Cardiac muscle cell (in vitro differentiated cells and primary cell): ENCODE measurements around the gene RMND1. TPM values are rescaled to one million over a fixed set of nuclear protein-coding genes. Genes with fewer than 3 reads are reported as not detected.
A peak's percentile ranks its signal among the peaks of the same experiment; 100 is the strongest.

Experiments used
- DNase-seq, 2 donors: peaks; one replicate each; pipeline versions ENCODE4 v3.0.0 to v3.0.0-alpha.2; 2010 to 2017; ENCODE audit warnings: low read depth in 1 of 2, low spot score in 1 of 2
- H3K27ac ChIP-seq: fragments of 200-600 bp; sonication (generic); 2 replicates; pipeline ENCODE4 v1.5.1; 2016
- H3K27me3 ChIP-seq: fragments of 200-600 bp; sonication (generic); 2 replicates; pipeline ENCODE4 v1.6.0; 2016; ENCODE audit warnings: control low read depth
- H3K36me3 ChIP-seq: fragments of 200-600 bp; sonication (generic); 2 replicates; pipeline ENCODE4 v1.5.1; 2016; ENCODE audit warnings: control low read depth
- H3K4me1 ChIP-seq: fragments of 200-600 bp; sonication (generic); 2 replicates; pipeline ENCODE4 v1.8.1; 2017; ENCODE audit warnings: low read depth, mild to moderate bottlenecking, mixed run types
- H3K4me3 ChIP-seq: fragments of 200-600 bp; sonication (generic); 2 replicates; pipeline ENCODE4 v1.5.1; 2016; ENCODE audit warnings: mild to moderate bottlenecking
- H3K9me3 ChIP-seq: fragments of 200-600 bp; sonication (generic); 2 replicates; pipeline ENCODE4 v1.5.1; 2017; ENCODE audit warnings: low read depth, mild to moderate bottlenecking, control low read depth
- CTCF ChIP-seq: IDR thresholded peaks from 2 replicates; pipeline ENCODE4 v1.5.1; 2012; ENCODE audit warnings: low read depth, mild to moderate bottlenecking, low read length
- polyA plus RNA-seq: library from polyadenylated mRNA; unstranded; fragments of >200 nt; fragmentation: Nextera tagmentation; extraction: Ambion mirVana; gene quantifications from 2 replicates; pipeline ENCODE4 v1.2.1, GENCODE V29; 2016
- total RNA-seq: library from RNA; depleted of rRNA; stranded (reverse); fragments of >200 nt; gene quantifications from 2 replicates; pipeline ENCODE4 v1.2.3, GENCODE V29; 2016

RMND1 gene
- total and polyA plus RNA-seq, 2 experiments from 2014 or later: 17.2 to 19.3 TPM

DNA sequence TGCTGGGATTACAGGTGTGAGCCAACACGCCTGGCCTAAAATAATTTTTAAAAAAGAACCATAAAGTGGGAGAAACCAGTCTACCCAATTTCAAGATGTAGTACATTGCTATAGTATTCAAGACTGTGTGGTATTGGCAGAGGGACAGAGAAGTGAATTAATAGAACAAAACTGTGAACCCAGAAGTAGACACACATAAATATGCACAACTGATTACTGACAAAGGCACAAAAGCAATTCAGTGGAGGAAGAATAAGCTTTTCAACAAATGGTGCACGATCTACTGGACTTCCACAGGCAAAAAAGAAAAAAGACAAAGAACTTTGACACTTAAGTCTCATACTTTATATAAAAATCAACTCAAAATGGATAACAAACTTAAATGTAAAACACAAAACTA is 76.1 kb downstream of the RMND1 start:
- peaks cover 5% of the 10 kb centered on the region for H3K36me3 ChIP-seq
- no peak overlapping the region for H3K27ac ChIP-seq
- no peak for DNase-seq
- no peaks in the 10 kb centered on the region for H3K27me3 ChIP-seq
- no peaks in the 10 kb centered on the region for H3K9me3 ChIP-seq
- H3K4me1 ChIP-seq: peaks cover 5% of the 10 kb centered on the region
- TF ChIP-seq CTCF: no peak
- H3K4me3 ChIP-seq: no peak overlapping the region

- peak in 1 of 2 donors; percentile 27 for DNase-seq
- Histone ChIP-seq H3K4me3 (no peak overlapping the region), H3K36me3 (peaks cover 5% of the 10 kb centered on the region), H3K9me3 (no peaks in the 10 kb centered on the region), H3K27me3 (no peaks in the 10 kb centered on the region), H3K4me1 (no peaks in the 10 kb centered on the region), H3K27ac (no peak overlapping the region)
- no peak for TF ChIP-seq CTCF
Measured at GRCh38 chr6:151374036-151374683, 77.8 kb downstream of the RMND1 start.

- no peak for TF ChIP-seq CTCF
- Histone ChIP-seq H3K36me3 (peaks cover 5% of the 10 kb centered on the region), H3K4me1 (no peaks in the 10 kb centered on the region), H3K9me3 (no peaks in the 10 kb centered on the region), H3K4me3 (no peak overlapping the region), H3K27ac (no peak overlapping the region), H3K27me3 (no peaks in the 10 kb centered on the region)
- peak in 1 of 2 donors; percentile 23 for DNase-seq
Measured at GRCh38 chr6:151372164-151372563, 79.8 kb downstream of the RMND1 start.

- no peaks in the 10 kb centered on the region for H3K4me1 ChIP-seq
- H3K9me3 ChIP-seq: no peaks in the 10 kb centered on the region
- peak; percentile 21 to 33 for DNase-seq
- TF ChIP-seq CTCF: peak; percentile 37
- no peak overlapping the region for H3K4me3 ChIP-seq
- peaks cover 13% of the 10 kb centered on the region for H3K36me3 ChIP-seq
- H3K27me3 ChIP-seq: no peaks in the 10 kb centered on the region
- peak overlapping the region; percentile 43 for H3K27ac ChIP-seq
Measured at GRCh38 chr6:151370509-151371078, 81.3 kb downstream of the RMND1 start.

GRCh38 chr6:151365233-151365632 is 86.7 kb downstream of the RMND1 start:
- TF ChIP-seq CTCF: no peak
- no peak overlapping the region for H3K4me3 ChIP-seq
- H3K4me1 ChIP-seq: no peaks in the 10 kb centered on the region
- no peak for DNase-seq
- peaks cover 24% of the 10 kb centered on the region for H3K36me3 ChIP-seq
- H3K27me3 ChIP-seq: no peaks in the 10 kb centered on the region
- H3K9me3 ChIP-seq: no peaks in the 10 kb centered on the region
- no peak overlapping the region for H3K27ac ChIP-seq
